ENCODE data around the gene VASN.

The VASN gene

GRCh38 chr16:4351880-4352279 lies 19.8 kb upstream of the VASN start:
- DNase-seq (ENCODE audit: low read depth) = peak; percentile 47
- H3K4me3 ChIP-seq (ENCODE audit: low read length) = no peak overlapping the region
- TF ChIP-seq, protein P1, sequence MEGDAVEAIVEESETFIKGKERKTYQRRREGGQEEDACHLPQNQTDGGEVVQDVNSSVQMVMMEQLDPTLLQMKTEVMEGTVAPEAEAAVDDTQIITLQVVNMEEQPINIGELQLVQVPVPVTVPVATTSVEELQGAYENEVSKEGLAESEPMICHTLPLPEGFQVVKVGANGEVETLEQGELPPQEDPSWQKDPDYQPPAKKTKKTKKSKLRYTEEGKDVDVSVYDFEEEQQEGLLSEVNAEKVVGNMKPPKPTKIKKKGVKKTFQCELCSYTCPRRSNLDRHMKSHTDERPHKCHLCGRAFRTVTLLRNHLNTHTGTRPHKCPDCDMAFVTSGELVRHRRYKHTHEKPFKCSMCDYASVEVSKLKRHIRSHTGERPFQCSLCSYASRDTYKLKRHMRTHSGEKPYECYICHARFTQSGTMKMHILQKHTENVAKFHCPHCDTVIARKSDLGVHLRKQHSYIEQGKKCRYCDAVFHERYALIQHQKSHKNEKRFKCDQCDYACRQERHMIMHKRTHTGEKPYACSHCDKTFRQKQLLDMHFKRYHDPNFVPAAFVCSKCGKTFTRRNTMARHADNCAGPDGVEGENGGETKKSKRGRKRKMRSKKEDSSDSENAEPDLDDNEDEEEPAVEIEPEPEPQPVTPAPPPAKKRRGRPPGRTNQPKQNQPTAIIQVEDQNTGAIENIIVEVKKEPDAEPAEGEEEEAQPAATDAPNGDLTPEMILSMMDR (conservative IDR thresholded peaks at IDR 0.05; ENCODE audit: low read length) = no peak

DNA sequence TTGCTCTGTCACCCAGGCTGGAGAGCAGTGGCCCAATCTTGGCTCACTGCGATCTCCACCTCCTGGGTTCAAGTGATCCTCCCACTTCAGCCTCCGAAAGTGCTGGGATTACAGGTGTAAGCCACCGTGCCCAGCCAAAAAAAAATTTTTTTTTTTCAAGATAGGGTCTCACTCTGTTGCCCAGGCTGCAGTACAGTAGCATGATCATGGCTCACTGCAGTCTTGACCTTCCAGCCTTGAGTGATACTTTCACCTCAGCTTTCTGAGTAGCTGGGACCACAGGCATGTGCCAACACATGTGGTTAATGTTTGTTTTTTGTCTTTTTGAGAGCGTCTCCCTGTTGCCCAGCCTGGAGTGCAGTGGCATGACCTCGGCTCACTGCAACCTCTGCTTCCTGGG lies 18.8 kb upstream of the VASN start:
- DNase-seq (ENCODE audit: low read depth) = no peak
- TF ChIP-seq, protein P1 (conservative IDR thresholded peaks at IDR 0.05; ENCODE audit: low read length) = no peak
- no peak overlapping the region for H3K4me3 ChIP-seq (ENCODE audit: low read length)

GRCh38 chr16:4353675-4354074 lies 18.0 kb upstream of the VASN start:
- TF ChIP-seq, protein P1 (conservative IDR thresholded peaks at IDR 0.05; ENCODE audit: low read length) = no peak
- no peak overlapping the region for H3K4me3 ChIP-seq (ENCODE audit: low read length)
- DNase-seq (ENCODE audit: low read depth) = no peak

- TF ChIP-seq, protein P1 (conservative IDR thresholded peaks at IDR 0.05; ENCODE audit: low read length) = no peak
- DNase-seq (ENCODE audit: low read depth) = no peak
- H3K4me3 ChIP-seq (ENCODE audit: low read length) = no peak overlapping the region
These were observed 16.9 kb upstream of the VASN start for GRCh38 chr16:4354512-4355409.

DNA sequence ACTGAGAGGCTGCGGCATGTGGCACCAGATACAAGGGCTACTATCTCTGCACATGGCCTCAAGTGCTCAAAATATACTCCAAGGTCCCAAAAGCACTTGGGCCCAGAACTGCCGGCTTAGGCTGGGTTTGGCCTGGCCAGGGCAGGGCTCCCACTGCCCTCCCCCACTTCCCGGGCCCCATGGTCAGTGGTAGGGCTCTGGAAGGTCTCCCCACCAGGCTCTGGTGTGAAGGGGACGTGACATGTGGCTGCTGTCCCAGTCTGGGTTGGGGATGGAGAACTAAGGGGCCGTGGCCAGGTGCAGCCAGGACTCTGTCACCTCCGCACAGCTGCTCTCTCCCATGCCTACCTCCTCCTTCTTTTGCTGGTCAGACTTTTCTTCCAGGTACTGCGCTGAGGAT lies 14.8 kb upstream of the VASN start:
- no peak for DNase-seq (ENCODE audit: low read depth)
- TF ChIP-seq, protein P1 (conservative IDR thresholded peaks at IDR 0.05; ENCODE audit: low read length) = no peak
- no peak overlapping the region for H3K4me3 ChIP-seq (ENCODE audit: low read length)

- TF ChIP-seq, protein P1 (conservative IDR thresholded peaks at IDR 0.05; ENCODE audit: low read length) = no peak
- DNase-seq (ENCODE audit: low read depth) = no peak
- H3K4me3 ChIP-seq (ENCODE audit: low read length) = no peak overlapping the region
These were observed 13.4 kb upstream of the VASN start for GRCh38 chr16:4358236-4358635.
